Esophagus squamous epithelium (tissue), 5 donors: ENCODE measurements around the gene CD86. TPM values are rescaled to one million over a fixed set of nuclear protein-coding genes. Genes with fewer than 3 reads are reported as not detected.

Experiments used
- DNase-seq: peaks from one replicate; lab custom pipeline; 2025; lab: John Stamatoyannopoulos, UW
- H3K27ac ChIP-seq, 4 donors: fragments of 200-600 bp; sonication (generic); one replicate each; pipeline ENCODE4 v1.5.1; 2016 to 2019; ENCODE audit warnings: mild to moderate bottlenecking in 1 of 4
- H3K27me3 ChIP-seq, 4 donors: fragments of 200-600 bp; sonication (generic); 1 replicate in 3 of 4; 2 replicates in 1 of 4; pipeline versions ENCODE4 v1.5.1 to v1.6.0; 2017 to 2021; ENCODE audit warnings: antibody characterized with exemption in 1 of 4
- H3K36me3 ChIP-seq, 3 donors: fragments of 200-600 bp; sonication (generic); one replicate each; pipeline ENCODE4 v1.5.1; 2016 to 2019
- H3K4me1 ChIP-seq, 3 donors: fragments of 200-600 bp; sonication (generic); one replicate each; pipeline ENCODE4 v1.5.1; 2017 to 2019
- H3K4me3 ChIP-seq, 4 donors: fragments of 200-600 bp; sonication (generic); 1 replicate in 3 of 4; 2 replicates in 1 of 4; pipeline ENCODE4 v1.5.1; 2016 to 2019; ENCODE audit warnings: mild to moderate bottlenecking in 2 of 4, moderate library complexity in 1 of 4
- H3K9me3 ChIP-seq, 3 donors: fragments of 200-600 bp; sonication (generic); one replicate each; pipeline ENCODE4 v1.5.1; 2016 to 2019
- CTCF ChIP-seq, 6 experiments: fragments of 450-650 bp in 4 of 6; fragments of 200-600 bp in 2 of 6; sonication (generic) in 2 of 6; IDR thresholded peaks; one replicate each; pipeline ENCODE4 v1.5.1; 2016 to 2019; ENCODE audit warnings: antibody characterized with exemption in 6 of 6, mild to moderate bottlenecking in 4 of 6, moderate library complexity in 4 of 6
- POLR2A ChIP-seq, 4 donors: fragments of 450-650 bp; IDR thresholded peaks; one replicate each; pipeline ENCODE4 v1.6.1; 2017; ENCODE audit warnings: antibody characterized with exemption in 4 of 4, mild to moderate bottlenecking in 4 of 4, moderate library complexity in 3 of 4
- WGBS, 2 donors: methylation state at CpG; one replicate each; pipeline ENCODE4 v1.1.5; 2018; 5-methylcytosine and 5-hydroxymethylcytosine counted together
- intact Hi-C: fragments of 100-400 bp; cut with DNase I; formaldehyde crosslinking; loops from one replicate; pipeline ENCODE4 v1.15.0; 2022
- small RNA-seq, 4 donors: library from RNA; depleted of rRNA; stranded (forward); fragments of <200 nt; gene quantifications; one replicate each; pipeline ENCODE3, GENCODE V24; 2016
- total RNA-seq, 4 donors: library from RNA; depleted of rRNA; stranded (reverse); fragments of >200 nt; gene quantifications; one replicate each; pipeline ENCODE4 v1.1.0, GENCODE V29; 2016
- donor health status: DM: yes; HTN: yes; CAD: no.

CD86 gene
- total RNA-seq, 4 donors from 2014 or later: 0.42 to 11.1 (median 3.3) TPM

- no peaks in the 10 kb centered on the region for H3K27me3 ChIP-seq
- TF ChIP-seq CTCF (IDR thresholded peaks at IDR 0.05) (no peak), POLR2A (IDR thresholded peaks at IDR 0.05) (no peak)
- no peak overlapping the region for H3K4me3 ChIP-seq
- WGBS, 2 donors: 47 to 73% methylated on average over 3 of the region's 3 CpGs
- intact Hi-C loops: no loop called here
- no peaks in the 10 kb centered on the region for H3K4me1 ChIP-seq
- H3K9me3 ChIP-seq: no peaks in the 10 kb centered on the region
- H3K27ac ChIP-seq: no peak overlapping the region
- DNase-seq: no peak
- H3K36me3 ChIP-seq: no peaks in the 10 kb centered on the region
Observed at GRCh38 chr3:122169911-122170310, 114.7 kb downstream of the CD86 start.

Small RNAs within 50 kb of the gene (small RNA-seq; reads per million reads assigned to genes)
- gene RF00019: 0 reads per million in 4 donors

Other genes with a start within 250 kb of the CD86 start
- 10 to 100 TPM in 3 of 4 donors, 1 to 10 TPM in 1; 8.2 to 33.8 (median 23.3) TPM for gene IQCB1, start 220.3 kb upstream of the CD86 start, total RNA-seq
- 1 to 10 TPM; 2.0 to 4.2 (median 2.3) TPM for gene EAF2, start 220.2 kb upstream of the CD86 start, total RNA-seq
- 1 to 10 TPM; 1.9 to 4.9 (median 4.4) TPM for gene SLC15A2, start 161.0 kb upstream of the CD86 start, total RNA-seq
- gene ILDR1, start 33.1 kb upstream of the CD86 start, total RNA-seq: 1 to 10 TPM; 2.3 to 6.0 (median 3.6) TPM
- gene CASR, start 128.3 kb downstream of the CD86 start, total RNA-seq: under 1 TPM in 1 of 4 donors, not detected in 3; 0.19 TPM